ENCODE results near the gene SPATS2L.

DNA sequence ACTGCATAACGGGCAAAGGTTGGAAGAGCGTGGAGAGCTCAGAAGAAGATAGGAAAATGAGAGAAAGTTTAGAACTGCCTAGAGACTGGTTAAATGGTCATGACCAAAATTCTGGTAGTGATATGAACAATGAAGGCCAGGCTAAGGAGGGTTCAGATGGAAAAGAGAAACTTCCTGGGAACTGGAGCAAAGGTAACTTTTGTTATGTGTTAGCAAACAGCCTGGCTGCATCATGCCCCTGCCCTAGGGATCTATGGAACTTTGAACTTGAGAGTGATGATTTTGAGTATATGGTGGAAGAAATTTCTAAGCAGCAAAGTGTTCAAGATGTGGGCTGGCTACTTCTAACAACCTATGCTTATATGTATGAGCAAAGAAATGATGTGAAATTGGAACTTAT, 44.4 kb upstream of the SPATS2L start:
- TF ChIP-seq POLR2AphosphoS5 (IDR thresholded peaks at IDR 0.05; ENCODE audit: low read depth) (no peak), EZH2phosphoT487 (IDR thresholded peaks at IDR 0.05; ENCODE audit: unreplicated experiment) (no peak), STAT1 (IDR thresholded peaks at IDR 0.05; ENCODE audit: unreplicated experiment) (no peak), EZH2 (IDR thresholded peaks at IDR 0.05; ENCODE audit: low read depth, unreplicated experiment) (no peak), JUNB (IDR thresholded peaks at IDR 0.05; ENCODE audit: unreplicated experiment) (no peak), CREB1 (CRISPR knock-in tag; IDR thresholded peaks at IDR 0.05; ENCODE audit: low read depth) (no peak), ZNF114 (CRISPR knock-in tag; IDR thresholded peaks at IDR 0.05) (no peak), ZNF331 (CRISPR knock-in tag; IDR thresholded peaks at IDR 0.05; ENCODE audit: low read depth) (no peak)
- TF ChIP-seq, protein P1, sequence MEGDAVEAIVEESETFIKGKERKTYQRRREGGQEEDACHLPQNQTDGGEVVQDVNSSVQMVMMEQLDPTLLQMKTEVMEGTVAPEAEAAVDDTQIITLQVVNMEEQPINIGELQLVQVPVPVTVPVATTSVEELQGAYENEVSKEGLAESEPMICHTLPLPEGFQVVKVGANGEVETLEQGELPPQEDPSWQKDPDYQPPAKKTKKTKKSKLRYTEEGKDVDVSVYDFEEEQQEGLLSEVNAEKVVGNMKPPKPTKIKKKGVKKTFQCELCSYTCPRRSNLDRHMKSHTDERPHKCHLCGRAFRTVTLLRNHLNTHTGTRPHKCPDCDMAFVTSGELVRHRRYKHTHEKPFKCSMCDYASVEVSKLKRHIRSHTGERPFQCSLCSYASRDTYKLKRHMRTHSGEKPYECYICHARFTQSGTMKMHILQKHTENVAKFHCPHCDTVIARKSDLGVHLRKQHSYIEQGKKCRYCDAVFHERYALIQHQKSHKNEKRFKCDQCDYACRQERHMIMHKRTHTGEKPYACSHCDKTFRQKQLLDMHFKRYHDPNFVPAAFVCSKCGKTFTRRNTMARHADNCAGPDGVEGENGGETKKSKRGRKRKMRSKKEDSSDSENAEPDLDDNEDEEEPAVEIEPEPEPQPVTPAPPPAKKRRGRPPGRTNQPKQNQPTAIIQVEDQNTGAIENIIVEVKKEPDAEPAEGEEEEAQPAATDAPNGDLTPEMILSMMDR (conservative IDR thresholded peaks at IDR 0.05; ENCODE audit: low read depth in 2 of 2) = no peak
- TF ChIP-seq, protein P2, sequence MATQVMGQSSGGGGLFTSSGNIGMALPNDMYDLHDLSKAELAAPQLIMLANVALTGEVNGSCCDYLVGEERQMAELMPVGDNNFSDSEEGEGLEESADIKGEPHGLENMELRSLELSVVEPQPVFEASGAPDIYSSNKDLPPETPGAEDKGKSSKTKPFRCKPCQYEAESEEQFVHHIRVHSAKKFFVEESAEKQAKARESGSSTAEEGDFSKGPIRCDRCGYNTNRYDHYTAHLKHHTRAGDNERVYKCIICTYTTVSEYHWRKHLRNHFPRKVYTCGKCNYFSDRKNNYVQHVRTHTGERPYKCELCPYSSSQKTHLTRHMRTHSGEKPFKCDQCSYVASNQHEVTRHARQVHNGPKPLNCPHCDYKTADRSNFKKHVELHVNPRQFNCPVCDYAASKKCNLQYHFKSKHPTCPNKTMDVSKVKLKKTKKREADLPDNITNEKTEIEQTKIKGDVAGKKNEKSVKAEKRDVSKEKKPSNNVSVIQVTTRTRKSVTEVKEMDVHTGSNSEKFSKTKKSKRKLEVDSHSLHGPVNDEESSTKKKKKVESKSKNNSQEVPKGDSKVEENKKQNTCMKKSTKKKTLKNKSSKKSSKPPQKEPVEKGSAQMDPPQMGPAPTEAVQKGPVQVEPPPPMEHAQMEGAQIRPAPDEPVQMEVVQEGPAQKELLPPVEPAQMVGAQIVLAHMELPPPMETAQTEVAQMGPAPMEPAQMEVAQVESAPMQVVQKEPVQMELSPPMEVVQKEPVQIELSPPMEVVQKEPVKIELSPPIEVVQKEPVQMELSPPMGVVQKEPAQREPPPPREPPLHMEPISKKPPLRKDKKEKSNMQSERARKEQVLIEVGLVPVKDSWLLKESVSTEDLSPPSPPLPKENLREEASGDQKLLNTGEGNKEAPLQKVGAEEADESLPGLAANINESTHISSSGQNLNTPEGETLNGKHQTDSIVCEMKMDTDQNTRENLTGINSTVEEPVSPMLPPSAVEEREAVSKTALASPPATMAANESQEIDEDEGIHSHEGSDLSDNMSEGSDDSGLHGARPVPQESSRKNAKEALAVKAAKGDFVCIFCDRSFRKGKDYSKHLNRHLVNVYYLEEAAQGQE (IDR thresholded peaks at IDR 0.05; ENCODE audit: unreplicated experiment) = no peak
- TF ChIP-seq, protein P3, sequence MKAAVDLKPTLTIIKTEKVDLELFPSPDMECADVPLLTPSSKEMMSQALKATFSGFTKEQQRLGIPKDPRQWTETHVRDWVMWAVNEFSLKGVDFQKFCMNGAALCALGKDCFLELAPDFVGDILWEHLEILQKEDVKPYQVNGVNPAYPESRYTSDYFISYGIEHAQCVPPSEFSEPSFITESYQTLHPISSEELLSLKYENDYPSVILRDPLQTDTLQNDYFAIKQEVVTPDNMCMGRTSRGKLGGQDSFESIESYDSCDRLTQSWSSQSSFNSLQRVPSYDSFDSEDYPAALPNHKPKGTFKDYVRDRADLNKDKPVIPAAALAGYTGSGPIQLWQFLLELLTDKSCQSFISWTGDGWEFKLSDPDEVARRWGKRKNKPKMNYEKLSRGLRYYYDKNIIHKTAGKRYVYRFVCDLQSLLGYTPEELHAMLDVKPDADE (IDR thresholded peaks at IDR 0.05) = no peak

Measured in GM23338 (cell line).